ENCODE data around the gene CATSPERD. TPM values are rescaled to one million over a fixed set of nuclear protein-coding genes. Genes with fewer than 3 reads are reported as not detected.
A peak's percentile ranks its signal among the peaks of the same experiment; 100 is the strongest.

Gene CATSPERD
- total RNA-seq, 2 donors from 2014 or later, result 0.41 TPM; not detected in 1

DNA sequence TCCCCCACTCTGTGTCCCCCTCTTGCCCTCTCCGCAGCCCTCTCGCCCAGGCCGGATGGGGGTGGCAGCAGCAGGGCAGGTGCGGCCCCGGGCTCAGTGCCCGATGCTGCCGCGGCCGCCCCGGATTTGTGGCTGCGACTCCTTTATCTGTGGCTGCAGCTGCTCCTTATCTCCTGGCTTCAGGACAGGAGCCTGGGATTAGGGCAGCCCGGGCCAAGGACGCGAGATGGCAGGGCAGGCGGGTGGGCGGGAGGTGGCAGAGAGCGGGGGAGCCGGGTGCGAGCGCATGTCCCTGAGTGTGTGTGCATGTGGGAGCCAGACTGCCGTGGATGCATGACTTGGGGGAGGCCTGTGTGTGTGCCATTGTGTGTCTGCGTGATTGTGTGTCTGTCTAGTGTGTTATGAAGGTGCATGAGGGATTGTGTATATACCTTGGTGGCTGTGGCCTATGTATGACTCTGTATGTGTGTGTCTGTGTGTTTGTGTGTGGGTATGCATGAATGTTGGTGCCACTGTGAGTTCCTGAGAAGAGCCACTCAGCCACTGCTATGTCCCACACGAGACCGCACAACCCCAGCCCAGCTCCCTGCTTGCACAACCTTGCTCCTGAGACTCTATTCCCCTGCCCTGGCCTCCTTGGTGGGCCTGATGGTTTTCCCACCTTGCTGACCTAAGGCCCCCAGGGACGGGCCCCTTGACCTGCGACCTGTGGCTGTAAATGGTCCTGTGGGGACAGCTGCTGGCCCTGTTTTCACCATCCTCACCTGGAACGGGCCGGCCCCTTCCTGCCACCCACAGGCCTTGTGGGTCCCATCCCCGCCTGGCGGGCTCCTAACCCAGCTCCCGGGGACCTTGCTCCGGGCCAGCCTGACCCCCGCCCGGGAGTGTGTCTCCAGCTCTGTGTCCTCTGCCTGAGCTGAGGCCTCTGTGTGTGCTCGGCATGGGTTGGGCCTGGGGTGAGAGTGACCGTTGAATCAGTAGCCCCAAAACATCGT, 79.1 kb downstream of the CATSPERD start:
- no peaks in the 10 kb centered on the region for H3K36me3 ChIP-seq
- peaks cover 4 to 7% of the 10 kb centered on the region in 2 donors for H3K4me1 ChIP-seq (ENCODE audit: control insufficient read depth in 1 of 2, low read depth in 2 of 2)
- no peak overlapping the region for H3K27ac ChIP-seq
- H3K27me3 ChIP-seq (replicated peaks; ENCODE audit: insufficient read depth), result peaks cover 11% of the 10 kb centered on the region
- DNase-seq (ENCODE audit: low spot score), result no peak
- H3K4me3 ChIP-seq, result no peak overlapping the region
- ATAC-seq (ENCODE audit: insufficient number of reproducible peaks, low FRiP score, low read depth), result no peak
- TF ChIP-seq, protein P1, sequence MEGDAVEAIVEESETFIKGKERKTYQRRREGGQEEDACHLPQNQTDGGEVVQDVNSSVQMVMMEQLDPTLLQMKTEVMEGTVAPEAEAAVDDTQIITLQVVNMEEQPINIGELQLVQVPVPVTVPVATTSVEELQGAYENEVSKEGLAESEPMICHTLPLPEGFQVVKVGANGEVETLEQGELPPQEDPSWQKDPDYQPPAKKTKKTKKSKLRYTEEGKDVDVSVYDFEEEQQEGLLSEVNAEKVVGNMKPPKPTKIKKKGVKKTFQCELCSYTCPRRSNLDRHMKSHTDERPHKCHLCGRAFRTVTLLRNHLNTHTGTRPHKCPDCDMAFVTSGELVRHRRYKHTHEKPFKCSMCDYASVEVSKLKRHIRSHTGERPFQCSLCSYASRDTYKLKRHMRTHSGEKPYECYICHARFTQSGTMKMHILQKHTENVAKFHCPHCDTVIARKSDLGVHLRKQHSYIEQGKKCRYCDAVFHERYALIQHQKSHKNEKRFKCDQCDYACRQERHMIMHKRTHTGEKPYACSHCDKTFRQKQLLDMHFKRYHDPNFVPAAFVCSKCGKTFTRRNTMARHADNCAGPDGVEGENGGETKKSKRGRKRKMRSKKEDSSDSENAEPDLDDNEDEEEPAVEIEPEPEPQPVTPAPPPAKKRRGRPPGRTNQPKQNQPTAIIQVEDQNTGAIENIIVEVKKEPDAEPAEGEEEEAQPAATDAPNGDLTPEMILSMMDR (IDR thresholded peaks at IDR 0.05), result no peak
- H3K9me3 ChIP-seq, result no peaks in the 10 kb centered on the region

DNA sequence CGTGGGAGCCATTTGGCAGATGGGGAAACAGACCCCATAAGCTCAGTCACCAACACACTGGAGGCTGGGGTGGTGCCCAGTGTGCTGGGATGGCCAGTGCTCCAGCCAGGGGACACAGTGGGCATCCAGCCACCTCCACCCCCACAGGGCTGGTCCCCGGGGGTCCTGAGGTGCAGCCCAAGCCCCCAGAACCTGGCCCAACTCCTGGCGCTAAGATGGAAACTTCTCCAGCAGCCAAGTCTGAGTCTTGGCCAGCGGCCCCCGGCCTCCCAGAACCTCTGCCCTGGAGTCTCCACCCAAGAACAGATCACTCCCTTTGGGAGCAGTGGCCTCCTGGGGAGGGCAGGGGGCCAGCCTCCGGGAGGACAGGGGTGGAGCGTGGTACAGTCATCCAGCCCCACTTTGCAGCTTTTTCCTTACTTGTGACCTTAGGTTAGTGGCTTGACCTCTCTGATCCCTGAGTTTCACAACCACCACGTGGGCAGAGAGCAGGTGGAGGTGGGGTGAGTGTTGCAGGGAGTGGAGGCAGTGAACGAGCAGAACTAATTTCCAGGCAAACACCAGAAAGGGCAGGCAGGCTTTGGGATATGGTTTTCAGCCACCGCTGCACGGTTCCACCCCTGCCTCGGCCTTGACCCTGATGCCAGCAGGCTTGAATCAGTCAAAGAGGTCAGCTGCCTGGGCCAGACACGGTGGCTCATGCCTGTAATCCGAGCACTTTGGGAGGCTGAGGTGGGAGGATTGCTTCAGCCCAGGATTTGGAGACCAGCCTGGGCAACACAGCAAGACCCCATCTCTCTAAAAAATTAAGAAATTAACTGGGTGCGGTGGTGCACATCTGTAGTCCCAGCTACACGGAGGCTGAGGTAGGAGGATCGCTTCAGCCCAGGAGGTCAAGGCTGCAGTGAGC, 80.2 kb downstream of the CATSPERD start:
- Histone ChIP-seq H3K9me3 (no peaks in the 10 kb centered on the region), H3K36me3 (no peaks in the 10 kb centered on the region), H3K27me3 (replicated peaks; ENCODE audit: insufficient read depth) (peaks cover 13% of the 10 kb centered on the region), H3K4me1 (ENCODE audit: control insufficient read depth in 1 of 2, low read depth in 2 of 2) (peaks cover 4 to 7% of the 10 kb centered on the region in 2 donors), H3K27ac (no peak overlapping the region), H3K4me3 (no peak overlapping the region)
- ATAC-seq (ENCODE audit: insufficient number of reproducible peaks, low FRiP score, low read depth), result no peak
- TF ChIP-seq, protein P1 (IDR thresholded peaks at IDR 0.05), result no peak
- no peak for DNase-seq (ENCODE audit: low spot score)

DNA sequence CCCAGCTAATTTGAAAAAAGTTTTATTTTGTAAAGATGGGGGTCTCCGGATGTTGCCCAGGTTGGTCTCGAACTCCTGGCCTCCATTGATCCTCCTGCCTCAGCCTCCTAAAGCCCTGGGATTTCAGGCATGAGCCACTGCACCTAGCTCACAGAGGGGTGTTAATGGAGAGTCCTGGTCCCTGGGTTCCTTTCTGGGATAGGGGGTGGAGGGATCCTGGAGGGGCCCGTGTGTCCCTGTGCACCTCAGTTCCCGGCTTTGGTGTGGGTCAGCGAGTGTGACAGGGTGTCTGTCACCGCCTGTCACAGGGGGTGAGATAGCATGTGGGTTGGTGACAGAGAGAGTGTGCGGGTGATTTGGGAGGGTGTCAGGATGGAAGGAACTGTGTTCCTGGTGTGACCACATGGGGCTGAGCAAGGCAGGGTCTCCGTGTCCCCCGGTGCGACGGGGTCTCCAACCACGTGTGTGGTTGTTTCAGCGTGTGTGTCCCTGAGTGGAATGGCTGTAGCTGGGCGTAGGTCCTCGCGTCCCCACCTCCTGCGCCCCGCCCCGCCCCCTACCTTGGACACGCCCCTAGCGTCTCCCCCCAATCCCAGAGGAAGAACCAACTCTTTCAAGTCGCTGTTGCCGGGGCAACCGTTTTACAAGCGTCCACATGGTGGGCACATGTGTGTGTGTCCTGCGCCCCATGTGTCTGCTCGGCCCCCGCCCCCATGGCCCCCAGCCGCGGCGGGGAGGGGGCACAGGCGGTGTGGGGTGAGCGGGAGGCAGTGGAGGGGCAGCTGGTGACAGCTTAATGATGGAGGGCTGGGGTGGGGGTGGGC, 81.6 kb downstream of the CATSPERD start:
- no peak for ATAC-seq (ENCODE audit: insufficient number of reproducible peaks, low FRiP score, low read depth)
- Histone ChIP-seq H3K27ac (no peak overlapping the region), H3K36me3 (no peaks in the 10 kb centered on the region), H3K27me3 (replicated peaks; ENCODE audit: insufficient read depth) (peaks cover 16% of the 10 kb centered on the region), H3K9me3 (no peaks in the 10 kb centered on the region), H3K4me1 (ENCODE audit: control insufficient read depth in 1 of 2, low read depth in 2 of 2) (peaks cover 4 to 7% of the 10 kb centered on the region in 2 donors), H3K4me3 (no peak overlapping the region)
- no peak for DNase-seq (ENCODE audit: low spot score)
- TF ChIP-seq, protein P1 (IDR thresholded peaks at IDR 0.05), result no peak

DNA sequence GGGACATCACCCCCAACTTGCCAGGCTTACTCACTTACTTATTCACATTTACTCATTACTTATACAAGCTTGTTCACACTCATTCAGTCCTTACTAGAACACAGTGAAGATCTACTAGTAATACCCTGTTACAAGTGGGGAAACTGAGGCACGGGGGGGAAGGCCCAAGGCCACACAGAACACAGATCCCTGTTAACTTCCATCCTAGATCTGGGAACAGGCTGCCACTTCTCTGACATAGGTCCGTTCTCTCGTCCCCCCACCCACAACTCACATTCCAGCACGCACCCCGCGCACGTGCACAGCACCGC, 83.0 kb downstream of the CATSPERD start:
- TF ChIP-seq, protein P1 (IDR thresholded peaks at IDR 0.05), result no peak
- Histone ChIP-seq H3K9me3 (no peaks in the 10 kb centered on the region), H3K4me3 (peak overlapping the region; percentile 61), H3K36me3 (no peaks in the 10 kb centered on the region), H3K27ac (no peak overlapping the region), H3K4me1 (ENCODE audit: control insufficient read depth in 1 of 2, low read depth in 2 of 2) (peaks cover 4 to 7% of the 10 kb centered on the region in 2 donors), H3K27me3 (replicated peaks; ENCODE audit: insufficient read depth) (peaks cover 16% of the 10 kb centered on the region)
- no peak for ATAC-seq (ENCODE audit: insufficient number of reproducible peaks, low FRiP score, low read depth)
- no peak for DNase-seq (ENCODE audit: low spot score)

Measured in thoracic aorta (tissue), 2 donors.